ENCODE results near the gene ABCA4.

ABCA4 gene

GRCh38 chr1:94027721-94028515 is 93.0 kb downstream of the ABCA4 start:
- DNase-seq (ENCODE audit: low read depth), result no peak

GRCh38 chr1:94026619-94027380 is 94.1 kb downstream of the ABCA4 start:
- DNase-seq (ENCODE audit: low read depth), result no peak

DNA sequence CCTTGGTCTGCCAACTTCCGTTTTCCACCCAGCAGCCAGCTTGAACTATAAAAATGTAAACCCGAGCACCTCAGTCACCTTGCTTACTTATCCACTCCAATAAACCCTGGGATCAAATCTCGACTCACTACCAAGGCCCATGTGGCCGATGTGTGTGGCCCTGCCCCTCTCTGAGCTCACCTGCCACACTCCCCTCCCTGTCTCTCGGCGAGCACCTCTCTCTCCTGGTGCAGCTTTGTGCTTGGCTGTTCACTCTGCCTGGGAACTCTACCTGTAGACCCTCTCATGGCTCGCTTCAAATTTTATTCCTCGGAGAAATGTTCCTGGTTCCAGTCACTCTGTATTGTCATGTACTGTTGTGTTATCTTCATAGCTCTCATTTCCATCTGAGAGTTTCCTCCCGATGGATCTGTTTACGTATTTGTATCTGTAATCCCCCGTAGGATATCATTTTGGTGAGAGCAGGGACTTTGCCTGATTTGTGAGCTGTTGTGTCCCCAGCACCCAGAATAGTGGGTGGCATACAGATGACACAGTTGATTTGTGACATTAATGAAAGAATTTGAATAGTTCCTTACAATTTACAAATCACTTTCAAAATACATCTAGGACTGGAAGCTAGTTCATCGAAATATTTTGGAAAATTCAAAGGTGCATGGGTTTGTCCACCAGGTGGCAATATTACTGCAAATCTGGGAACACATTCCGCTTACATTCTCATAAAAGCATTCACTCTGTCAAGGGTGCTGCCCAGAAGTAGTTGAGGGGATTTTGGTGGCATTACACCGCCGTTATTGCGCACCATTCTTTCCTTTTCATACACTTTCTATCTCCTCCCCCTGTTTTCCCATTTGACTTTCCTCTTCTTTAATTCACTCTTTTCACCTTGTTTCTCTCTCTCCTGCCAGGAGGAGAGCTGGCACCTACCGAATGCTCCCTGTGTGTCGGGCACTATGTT is 95.3 kb downstream of the ABCA4 start:
- DNase-seq (ENCODE audit: low read depth), result peak; percentile 62

GRCh38 chr1:94024104-94024792 is 96.7 kb downstream of the ABCA4 start:
- no peak for DNase-seq (ENCODE audit: low read depth)

DNA sequence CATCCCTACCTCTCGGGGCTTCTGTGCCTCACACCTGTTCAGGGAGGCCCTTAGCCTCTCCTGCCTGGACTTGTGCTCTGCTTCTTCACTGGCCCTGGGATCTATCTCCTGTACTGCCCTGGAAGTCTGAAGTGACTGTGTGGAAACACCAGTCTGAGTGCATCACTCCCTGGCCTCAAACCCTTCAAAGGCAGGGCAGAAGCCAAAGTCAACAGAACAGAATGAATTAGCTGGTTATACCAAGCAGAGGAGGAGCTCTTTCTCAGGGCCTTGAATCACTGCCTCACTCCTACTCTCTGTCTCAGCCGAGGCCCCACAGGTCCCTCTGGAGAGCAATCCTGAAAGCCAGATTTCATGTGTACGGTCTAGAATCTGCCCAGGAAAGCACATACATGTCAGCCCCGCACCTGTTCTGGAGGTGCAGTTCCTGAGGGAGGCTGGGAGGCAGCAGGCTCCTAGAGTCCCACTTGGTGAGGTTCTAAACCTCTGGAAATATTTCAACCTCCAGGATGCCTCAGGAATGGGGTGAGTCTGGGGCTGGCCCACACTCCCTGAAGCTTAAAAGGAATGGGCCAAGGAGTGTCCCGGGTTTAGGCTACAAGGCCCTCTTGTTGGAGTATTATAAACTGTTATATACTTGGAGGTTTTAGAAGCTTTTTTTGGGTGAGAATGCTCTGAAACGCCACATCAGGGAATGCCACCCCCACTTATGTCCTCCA is 98.3 kb downstream of the ABCA4 start:
- no peak for DNase-seq (ENCODE audit: low read depth)

GRCh38 chr1:94020764-94021579 is 100.0 kb downstream of the ABCA4 start:
- peak; percentile 57 for DNase-seq (ENCODE audit: low read depth)

DNA sequence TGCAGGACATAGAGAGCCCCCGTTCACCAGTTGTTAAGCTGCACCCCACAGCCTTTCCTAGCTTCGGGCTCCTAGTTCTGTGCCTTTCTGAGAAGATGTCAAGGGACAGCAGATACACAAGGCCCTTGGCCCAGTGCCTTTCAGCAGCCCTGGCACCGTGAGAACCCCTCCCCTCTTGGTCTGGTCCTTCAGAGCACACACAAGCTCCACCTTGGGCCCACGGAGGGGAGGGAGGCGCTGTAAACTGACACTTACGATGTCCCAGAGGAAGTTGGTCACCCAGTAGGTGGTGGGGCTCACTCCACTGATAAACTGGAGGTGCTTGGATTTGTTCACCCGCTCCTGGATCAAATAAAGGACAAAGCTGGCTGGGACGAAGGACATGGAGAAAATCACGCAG is 101.6 kb downstream of the ABCA4 start:
- DNase-seq (ENCODE audit: low read depth), result no peak

GRCh38 chr1:94017155-94017829 is 103.7 kb downstream of the ABCA4 start:
- no peak for DNase-seq (ENCODE audit: low read depth)

- DNase-seq (ENCODE audit: low read depth), result no peak
Observed at GRCh38 chr1:94015489-94015817, 105.5 kb downstream of the ABCA4 start.

GRCh38 chr1:94014635-94015488 is 106.1 kb downstream of the ABCA4 start:
- DNase-seq (ENCODE audit: low read depth), result no peak

- DNase-seq (ENCODE audit: low read depth), result no peak
Observed at GRCh38 chr1:94014087-94014486, 106.9 kb downstream of the ABCA4 start.

- DNase-seq (ENCODE audit: low read depth), result no peak
Observed at GRCh38 chr1:94013367-94013878, 107.5 kb downstream of the ABCA4 start.

- no peak for DNase-seq (ENCODE audit: low read depth)
Observed at GRCh38 chr1:94012708-94013366, 108.1 kb downstream of the ABCA4 start.

- DNase-seq (ENCODE audit: low read depth), result no peak
Observed at GRCh38 chr1:94011709-94012595, 109.0 kb downstream of the ABCA4 start.

GRCh38 chr1:94011129-94011528 is 109.8 kb downstream of the ABCA4 start:
- DNase-seq (ENCODE audit: low read depth), result no peak

- no peak for DNase-seq (ENCODE audit: low read depth)
Observed at GRCh38 chr1:94009304-94009703, 111.6 kb downstream of the ABCA4 start.

DNA sequence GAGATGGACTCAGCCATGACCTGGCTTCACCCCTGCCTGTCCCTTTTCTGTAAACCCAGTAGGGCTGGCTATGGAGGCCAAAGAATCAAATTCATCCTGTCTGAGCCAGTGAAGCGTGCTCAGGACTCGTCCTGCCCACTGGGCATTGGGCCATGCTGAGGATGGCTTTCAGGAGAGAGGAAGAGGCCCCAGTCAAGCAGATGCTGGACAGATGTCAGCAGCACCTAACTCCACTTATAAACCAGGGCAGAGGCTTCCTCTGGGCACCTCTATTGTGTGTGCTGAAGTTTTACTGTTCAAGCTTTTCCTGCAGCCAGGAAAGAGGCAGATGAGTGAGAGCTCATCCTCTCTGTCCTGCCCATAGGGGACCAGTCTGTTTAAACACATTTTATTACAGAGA is 114.3 kb downstream of the ABCA4 start:
- DNase-seq (ENCODE audit: low read depth), result no peak

Measured in HS-27A (cell line).